Astrocyte (in vitro differentiated cells and primary cell): ENCODE results near the gene TMEM14C. TPM values are rescaled to one million over a fixed set of nuclear protein-coding genes. Genes with fewer than 3 reads are reported as not detected.
A peak's percentile ranks its signal among the peaks of the same experiment; 100 is the strongest.

ENCODE experiments used
- DNase-seq: peaks from one replicate; pipeline ENCODE4 v3.0.0-alpha.2; 2010; ENCODE audit warnings: low read depth
- FAIRE-seq: peaks from 2 replicates; lab custom pipeline; 2011; peaks lifted over from hg19 to GRCh38; lab: Jason Lieb, UNC
- H2AFZ ChIP-seq: 2 replicates; pipeline ENCODE4 v1.6.0; 2012; ENCODE audit warnings: low read depth, low read length, inconsistent platforms
- H3K27ac ChIP-seq: 2 replicates; pipeline ENCODE4 v1.5.1; 2011; ENCODE audit warnings: low read depth, low read length, inconsistent platforms
- H3K27me3 ChIP-seq: 2 replicates; pipeline ENCODE4 v1.6.0; 2011; ENCODE audit warnings: low read length, inconsistent platforms; ENCODE audit not compliant: insufficient read depth
- H3K36me3 ChIP-seq: 2 replicates; pipeline ENCODE4 v1.5.1; 2011; ENCODE audit warnings: low read length, inconsistent platforms; ENCODE audit not compliant: insufficient read depth
- H3K4me1 ChIP-seq: 2 replicates; pipeline ENCODE4 v1.5.1; 2011; ENCODE audit warnings: low read length, inconsistent platforms; ENCODE audit not compliant: insufficient read depth
- H3K4me2 ChIP-seq: 2 replicates; pipeline ENCODE4 v1.6.0; 2012; ENCODE audit warnings: low read length, inconsistent platforms
- H3K4me3 ChIP-seq: 2 replicates; pipeline ENCODE4 v1.5.1; 2011; ENCODE audit warnings: low read depth, mild to moderate bottlenecking, low read length, inconsistent platforms; ENCODE audit not compliant: insufficient read depth
- H3K79me2 ChIP-seq: 2 replicates; pipeline ENCODE4 v1.6.0; 2012; ENCODE audit warnings: mild to moderate bottlenecking, low read length, inconsistent platforms; ENCODE audit not compliant: insufficient read depth
- H3K9ac ChIP-seq: 2 replicates; pipeline ENCODE4 v1.6.0; 2012; ENCODE audit warnings: mild to moderate bottlenecking, low read length, inconsistent platforms
- H3K9me3 ChIP-seq: 2 replicates; pipeline ENCODE4 v1.5.1; 2012; ENCODE audit warnings: low read depth, mild to moderate bottlenecking, low read length, inconsistent platforms; ENCODE audit not compliant: insufficient read depth
- H4K20me1 ChIP-seq: 2 replicates; pipeline ENCODE4 v1.6.0; 2012; ENCODE audit warnings: low read length, inconsistent platforms; ENCODE audit not compliant: insufficient read depth
- H3K27ac Mint-ChIP-seq: one replicate; pipeline ENCODE4 v1.8.0; 2021; ENCODE audit warnings: mild to moderate bottlenecking, mixed read lengths; ENCODE audit not compliant: unreplicated experiment
- H3K27me3 Mint-ChIP-seq: one replicate; pipeline ENCODE4 v1.8.0; 2021; ENCODE audit warnings: low read depth, mixed read lengths; ENCODE audit not compliant: unreplicated experiment
- H3K36me3 Mint-ChIP-seq: one replicate; pipeline ENCODE4 v1.8.0; 2021; ENCODE audit warnings: low read depth, mixed read lengths; ENCODE audit not compliant: unreplicated experiment
- H3K4me1 Mint-ChIP-seq: one replicate; pipeline ENCODE4 v1.8.0; 2021; ENCODE audit warnings: low read depth, mixed read lengths; ENCODE audit not compliant: unreplicated experiment
- H3K4me3 Mint-ChIP-seq: one replicate; pipeline ENCODE4 v1.8.0; 2021; ENCODE audit warnings: mild to moderate bottlenecking, moderate library complexity, mixed read lengths; ENCODE audit not compliant: unreplicated experiment
- H3K9me3 Mint-ChIP-seq: one replicate; pipeline ENCODE4 v1.8.0; 2021; ENCODE audit warnings: mild to moderate bottlenecking, mixed read lengths; ENCODE audit not compliant: unreplicated experiment
- CTCF ChIP-seq: IDR thresholded peaks from 2 replicates; pipeline ENCODE4 v1.5.1; 2011; ENCODE audit warnings: low read depth, mild to moderate bottlenecking, inconsistent platforms, low read length, moderate library complexity; ENCODE audit not compliant: insufficient read depth
- EZH2 ChIP-seq: IDR thresholded peaks from 2 replicates; pipeline ENCODE4 v1.6.1; 2012; ENCODE audit warnings: mild to moderate bottlenecking, low read length, inconsistent platforms; ENCODE audit not compliant: insufficient read depth
- total RNA-seq: library from RNA; stranded (reverse); gene quantifications from 2 replicates; pipeline ENCODE4 v1.2.1, GENCODE V29; 2021

Gene TMEM14C
- total RNA-seq, 1 donor from 2014 or later: 134 TPM

DNA sequence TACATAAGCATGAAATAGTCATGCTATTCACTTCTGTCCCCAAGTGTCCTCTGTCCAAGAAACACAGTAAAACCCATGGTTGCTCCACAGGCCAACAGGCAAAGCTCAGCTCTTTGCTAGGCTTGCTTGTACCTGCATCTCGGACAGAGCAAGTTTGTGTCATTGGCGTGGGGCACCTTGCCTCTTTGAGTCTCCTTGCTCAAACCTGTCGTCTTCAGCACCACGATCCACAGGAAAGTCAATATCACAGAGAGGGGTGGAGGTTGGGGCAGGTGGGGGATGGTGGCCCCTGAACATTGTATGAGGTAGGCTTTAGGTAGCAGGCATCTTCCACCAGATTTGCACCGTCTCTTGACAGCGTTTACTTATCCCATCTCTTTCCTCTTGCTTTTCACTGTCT, 20.6 kb downstream of the TMEM14C start:
- Histone ChIP-seq H2AFZ (no peak overlapping the region), H3K27me3 (no peaks in the 10 kb centered on the region), H3K27ac (no peak overlapping the region), H3K4me1 (peaks cover 10% of the 10 kb centered on the region), H3K9ac (no peak overlapping the region), H3K9me3 (no peaks in the 10 kb centered on the region), H3K4me2 (no peak overlapping the region), H3K36me3 (no peaks in the 10 kb centered on the region), H3K79me2 (peaks cover 10% of the 10 kb centered on the region), H4K20me1 (no peaks in the 10 kb centered on the region), H3K4me3 (no peak overlapping the region)
- Mint-ChIP-seq H3K4me3 (no peak overlapping the region), H3K9me3 (no peaks in the 10 kb centered on the region), H3K4me1 (no peaks in the 10 kb centered on the region), H3K27me3 (no peaks in the 10 kb centered on the region), H3K27ac (no peak overlapping the region), H3K36me3 (peaks cover 16% of the 10 kb centered on the region)
- no peak for TF ChIP-seq CTCF
- TF ChIP-seq EZH2: no peak
- no peak for DNase-seq
- FAIRE-seq: no peak

DNA sequence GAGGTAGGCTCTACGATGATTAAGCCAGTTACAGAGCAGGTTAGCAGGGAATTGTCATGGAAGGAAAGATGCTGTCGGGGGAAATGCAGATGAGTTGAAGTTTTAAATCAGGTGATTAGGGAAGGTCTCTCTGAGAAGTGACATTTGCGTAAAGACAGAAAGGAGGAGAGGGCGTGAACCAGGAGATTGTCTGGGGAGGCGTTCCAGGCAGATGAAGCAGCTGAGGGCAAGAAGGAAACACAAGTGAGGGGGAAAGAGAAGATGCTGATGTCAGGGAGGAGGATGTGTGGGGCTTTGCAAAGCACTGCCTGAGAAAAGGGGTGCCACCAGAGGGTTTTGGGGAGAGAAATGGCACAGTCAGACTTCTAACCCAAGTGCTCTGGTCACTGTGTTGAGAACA, 22.2 kb downstream of the TMEM14C start:
- H3K9me3 ChIP-seq: no peaks in the 10 kb centered on the region
- no peak overlapping the region for H2AFZ ChIP-seq
- H4K20me1 ChIP-seq: peaks cover 13% of the 10 kb centered on the region
- DNase-seq: no peak
- Mint-ChIP-seq H3K9me3 (no peaks in the 10 kb centered on the region), H3K27ac (peak overlapping the region; percentile 15), H3K36me3 (peaks cover 16% of the 10 kb centered on the region), H3K4me3 (no peak overlapping the region), H3K4me1 (no peaks in the 10 kb centered on the region), H3K27me3 (no peaks in the 10 kb centered on the region)
- H3K4me2 ChIP-seq: no peak overlapping the region
- peaks cover 26% of the 10 kb centered on the region for H3K79me2 ChIP-seq
- peaks cover 15% of the 10 kb centered on the region for H3K4me1 ChIP-seq
- H3K36me3 ChIP-seq: peaks cover 5% of the 10 kb centered on the region
- H3K9ac ChIP-seq: no peak overlapping the region
- TF ChIP-seq EZH2 (no peak), CTCF (no peak)
- no peak overlapping the region for H3K27ac ChIP-seq
- no peaks in the 10 kb centered on the region for H3K27me3 ChIP-seq
- FAIRE-seq: no peak
- no peak overlapping the region for H3K4me3 ChIP-seq

- Histone ChIP-seq H3K36me3 (peaks cover 8% of the 10 kb centered on the region), H3K4me2 (peak overlapping the region; percentile 91), H3K9ac (peak overlapping the region; percentile 92), H3K79me2 (peaks cover 38% of the 10 kb centered on the region), H3K27me3 (no peaks in the 10 kb centered on the region), H3K9me3 (no peaks in the 10 kb centered on the region), H4K20me1 (peaks cover 14% of the 10 kb centered on the region), H2AFZ (peak overlapping the region; percentile 96), H3K4me3 (peak overlapping the region; percentile 95), H3K4me1 (peaks cover 15% of the 10 kb centered on the region), H3K27ac (no peak overlapping the region)
- Mint-ChIP-seq H3K4me1 (no peaks in the 10 kb centered on the region), H3K9me3 (no peaks in the 10 kb centered on the region), H3K27me3 (no peaks in the 10 kb centered on the region), H3K27ac (no peak overlapping the region), H3K36me3 (peaks cover 7% of the 10 kb centered on the region), H3K4me3 (peak overlapping the region; percentile 97)
- FAIRE-seq (no peak), DNase-seq (no peak)
- no peak for TF ChIP-seq CTCF
- no peak for TF ChIP-seq EZH2
Observed at GRCh38 chr6:10746915-10747250, 24.0 kb downstream of the TMEM14C start.
